HFF-Myc (cell line): ENCODE data around the gene PRELID3B.
"Not testable (repeated sequence)": the region's sequence is repeated elsewhere in the genome, so short reads cannot be mapped to it uniquely, and the experiment has no call there.

Experiments used
- DNase-seq: peaks from one replicate; pipeline ENCODE4 v3.0.0-alpha.2; 2011; ENCODE audit warnings: low read depth; ENCODE audit errors: extremely low read depth
- H3K4me3 ChIP-seq: replicated peaks from 2 replicates; pipeline ENCODE4 v1.5.1; 2011; ENCODE audit warnings: low read depth, mild to moderate bottlenecking, control low read depth, low read length
- CTCF ChIP-seq: IDR thresholded peaks from 2 replicates; pipeline ENCODE4 v1.5.1; 2012; ENCODE audit warnings: mild to moderate bottlenecking, low read depth, low read length, control low read depth; ENCODE audit errors: missing control alignments

The PRELID3B gene

GRCh38 chr20:59044295-59044694 lies 1.7 kb upstream of the PRELID3B start:
- DNase-seq: no peak
- TF ChIP-seq CTCF: no peak
- H3K4me3 ChIP-seq: no peak overlapping the region

GRCh38 chr20:59043698-59044097 lies 1.1 kb upstream of the PRELID3B start:
- H3K4me3 ChIP-seq: no peak overlapping the region
- TF ChIP-seq CTCF: no peak
- no peak for DNase-seq

GRCh38 chr20:59042796-59043631 lies 428 bp upstream of the PRELID3B start:
- TF ChIP-seq CTCF: no peak
- peak overlapping the region; percentile 85 for H3K4me3 ChIP-seq
- peak; percentile 46 for DNase-seq

GRCh38 chr20:59041487-59041886 lies 1.1 kb downstream of the PRELID3B start:
- DNase-seq: not testable (repeated sequence)
- H3K4me3 ChIP-seq: peak overlapping the region; percentile 85

- no peak for DNase-seq
- TF ChIP-seq CTCF: no peak
- peak overlapping the region; percentile 85 for H3K4me3 ChIP-seq
Measured at GRCh38 chr20:59040667-59041066, 1.9 kb downstream of the PRELID3B start.

- no peak for DNase-seq
- no peak overlapping the region for H3K4me3 ChIP-seq
- TF ChIP-seq CTCF: no peak
Measured at GRCh38 chr20:59039233-59039632, 3.4 kb downstream of the PRELID3B start.

- no peak for TF ChIP-seq CTCF
- DNase-seq: no peak
- no peak overlapping the region for H3K4me3 ChIP-seq
Measured at GRCh38 chr20:59037386-59037785, 5.2 kb downstream of the PRELID3B start.
